Uterus (tissue), 4 donors: ENCODE measurements around the gene APP. TPM values are rescaled to one million over a fixed set of nuclear protein-coding genes. Genes with fewer than 3 reads are reported as not detected.

Source experiments
- DNase-seq, 2 donors: peaks; one replicate each; pipeline ENCODE4 v3.0.0-alpha.2; 2019 to 2020
- H3K27ac ChIP-seq, 2 donors: fragments of 200-600 bp; sonication (generic); 1 replicate in 1 of 2; 2 replicates in 1 of 2; pipeline ENCODE4 v1.5.1; 2016 to 2018
- H3K27me3 ChIP-seq, 2 donors: fragments of 200-600 bp; sonication (generic); one replicate each; pipeline ENCODE4 v1.5.1; 2018 to 2019; ENCODE audit warnings: control low read depth in 1 of 2
- H3K36me3 ChIP-seq, 2 donors: fragments of 200-600 bp; sonication (generic); one replicate each; pipeline ENCODE4 v1.5.1; 2019; ENCODE audit warnings: control low read depth in 1 of 2
- H3K4me1 ChIP-seq, 2 donors: fragments of 200-600 bp; sonication (generic); one replicate each; pipeline ENCODE4 v1.5.1; 2018 to 2019; ENCODE audit warnings: control low read depth in 1 of 2
- H3K4me3 ChIP-seq, 2 donors: fragments of 200-600 bp; sonication (generic); 1 replicate in 1 of 2; 2 replicates in 1 of 2; pipeline ENCODE4 v1.5.1; 2018 to 2019; ENCODE audit warnings: mild to moderate bottlenecking in 1 of 2
- H3K9me3 ChIP-seq, 2 donors: fragments of 200-600 bp; sonication (generic); one replicate each; pipeline ENCODE4 v1.5.1; 2019; ENCODE audit warnings: control low read depth in 1 of 2
- CTCF ChIP-seq, 4 experiments: fragments of 200-600 bp in 2 of 4; fragments of 450-650 bp in 2 of 4; sonication (generic) in 2 of 4; IDR thresholded peaks; one replicate each; pipeline ENCODE4 v1.5.1; 2016 to 2019; ENCODE audit warnings: antibody characterized with exemption in 4 of 4, mild to moderate bottlenecking in 2 of 4, moderate library complexity in 1 of 4
- POLR2A ChIP-seq, 2 donors: fragments of 450-650 bp; IDR thresholded peaks; one replicate each; pipeline ENCODE4 v1.6.1; 2016; ENCODE audit warnings: antibody characterized with exemption in 2 of 2, mild to moderate bottlenecking in 1 of 2, moderate library complexity in 1 of 2
- intact Hi-C: fragments of 100-400 bp; cut with DNase I; formaldehyde crosslinking; loops from one replicate; pipeline ENCODE4 v1.15.1; 2023; ENCODE audit warnings: low total_unique reads
- total RNA-seq, 4 donors: library from RNA; depleted of rRNA in 3 of 4; stranded (reverse); fragments of >200 nt in 3 of 4; gene quantifications; one replicate each; pipeline versions ENCODE4 v1.1.0 to v1.2.4, GENCODE V29; 2014 to 2023
- donor health status: DM: yes; HTN: yes; CAD: no.

The APP gene
- total RNA-seq, 4 donors from 2014 or later = 212 to 537 (median 430) TPM

GRCh38 chr21:26120828-26121227, 49.7 kb downstream of the APP start:
- Histone ChIP-seq H3K27me3 (no peaks in the 10 kb centered on the region), H3K4me3 (no peak overlapping the region), H3K27ac (no peak overlapping the region), H3K9me3 (no peaks in the 10 kb centered on the region), H3K36me3 (no peaks in the 10 kb centered on the region), H3K4me1 (peaks cover 8 to 23% of the 10 kb centered on the region in 2 donors)
- DNase-seq = no peak
- intact Hi-C loops = no loop called here
- TF ChIP-seq CTCF (IDR thresholded peaks at IDR 0.05) = no peak
- TF ChIP-seq POLR2A (IDR thresholded peaks at IDR 0.05) = no peak

- DNase-seq = no peak
- peaks cover 8 to 30% of the 10 kb centered on the region in 2 donors for H3K4me1 ChIP-seq
- H3K27me3 ChIP-seq = no peaks in the 10 kb centered on the region
- no peak for TF ChIP-seq POLR2A (IDR thresholded peaks at IDR 0.05)
- TF ChIP-seq CTCF (IDR thresholded peaks at IDR 0.05) = no peak
- H3K9me3 ChIP-seq = no peaks in the 10 kb centered on the region
- no peaks in the 10 kb centered on the region for H3K36me3 ChIP-seq
- intact Hi-C loops = no loop called here
- no peak overlapping the region for H3K27ac ChIP-seq
- no peak overlapping the region for H3K4me3 ChIP-seq
These were observed 50.7 kb downstream of the APP start for GRCh38 chr21:26119906-26120305.

- DNase-seq = no peak
- H3K36me3 ChIP-seq = no peaks in the 10 kb centered on the region
- H3K4me1 ChIP-seq = peaks cover 4 to 29% of the 10 kb centered on the region in 2 donors
- no peak for TF ChIP-seq CTCF (IDR thresholded peaks at IDR 0.05)
- no peak for TF ChIP-seq POLR2A (IDR thresholded peaks at IDR 0.05)
- no peak overlapping the region for H3K27ac ChIP-seq
- intact Hi-C loops = no loop called here
- H3K9me3 ChIP-seq = no peaks in the 10 kb centered on the region
- H3K4me3 ChIP-seq = no peak overlapping the region
- H3K27me3 ChIP-seq = no peaks in the 10 kb centered on the region
These were observed 51.5 kb downstream of the APP start for GRCh38 chr21:26118938-26119540.

- no peak for TF ChIP-seq CTCF (IDR thresholded peaks at IDR 0.05)
- TF ChIP-seq POLR2A (IDR thresholded peaks at IDR 0.05) = no peak
- Histone ChIP-seq H3K36me3 (no peaks in the 10 kb centered on the region), H3K27me3 (no peaks in the 10 kb centered on the region), H3K4me1 (peaks cover 4 to 18% of the 10 kb centered on the region in 2 donors), H3K27ac (peak overlapping the region in 1 of 2 donors; percentile 56), H3K9me3 (no peaks in the 10 kb centered on the region), H3K4me3 (no peak overlapping the region)
- intact Hi-C loops = no loop called here
- DNase-seq = no peak
These were observed 52.6 kb downstream of the APP start for GRCh38 chr21:26117972-26118367.

GRCh38 chr21:26117324-26117971, 53.1 kb downstream of the APP start:
- H3K4me3 ChIP-seq = no peak overlapping the region
- no peaks in the 10 kb centered on the region for H3K9me3 ChIP-seq
- H3K27me3 ChIP-seq = no peaks in the 10 kb centered on the region
- H3K36me3 ChIP-seq = no peaks in the 10 kb centered on the region
- H3K27ac ChIP-seq = peak overlapping the region; percentile 34 to 56
- TF ChIP-seq CTCF (IDR thresholded peaks at IDR 0.05) (no peak), POLR2A (IDR thresholded peaks at IDR 0.05) (no peak)
- DNase-seq = no peak
- H3K4me1 ChIP-seq = peaks cover 4 to 16% of the 10 kb centered on the region in 2 donors
- intact Hi-C loops = no loop called here
